ENCODE data around the gene HOXD11. TPM values are rescaled to one million over a fixed set of nuclear protein-coding genes. Genes with fewer than 3 reads are reported as not detected.

The HOXD11 gene
- total and polyA plus RNA-seq, 8 donors: not detected

GRCh38 chr2:176118601-176119339 is 11.7 kb downstream of the HOXD11 start:
- Histone ChIP-seq H3K4me3 (no peak overlapping the region), H3K9me3 (peaks cover 0 to 23% (median 6%) of the 10 kb centered on the region in 4 donors), H3K27ac (no peak overlapping the region), H3K4me1 (peaks cover 11 to 30% (median 18%) of the 10 kb centered on the region in 4 donors), H3K36me3 (no peaks in the 10 kb centered on the region), H3K27me3 (peaks cover 58 to 100% (median 95%) of the 10 kb centered on the region in 3 donors)
- intact Hi-C loops (cut with DNase I; ENCODE audit: low total_unique reads): no loop called here
- DNase-seq: no peak
- 10 to 12% (median 11%) methylated on average over 24 of the region's 24 CpGs for WGBS, 5 donors
- TF ChIP-seq POLR2A (IDR thresholded peaks at IDR 0.05) (no peak), CTCF (IDR thresholded peaks at IDR 0.05) (no peak), POLR2AphosphoS5 (IDR thresholded peaks at IDR 0.05) (no peak), EP300 (IDR thresholded peaks at IDR 0.05) (no peak)

GRCh38 chr2:176120364-176121189 is 13.5 kb downstream of the HOXD11 start:
- peaks cover 11 to 33% (median 20%) of the 10 kb centered on the region in 4 donors for H3K4me1 ChIP-seq
- DNase-seq: no peak
- H3K27ac ChIP-seq: no peak overlapping the region
- intact Hi-C loops (cut with DNase I; ENCODE audit: low total_unique reads): loop anchor here (10.0 kb wide), 1 partner anchor 534 kb away; no protein-coding TSS in a partner anchor
- H3K4me3 ChIP-seq: no peak overlapping the region
- WGBS, 5 donors: 12 to 18% (median 17%) methylated on average over 13 of the region's 13 CpGs
- TF ChIP-seq POLR2AphosphoS5 (IDR thresholded peaks at IDR 0.05): no peak
- no peak for TF ChIP-seq EP300 (IDR thresholded peaks at IDR 0.05)
- no peak for TF ChIP-seq POLR2A (IDR thresholded peaks at IDR 0.05)
- TF ChIP-seq CTCF (IDR thresholded peaks at IDR 0.05): no peak
- H3K9me3 ChIP-seq: peaks cover 0 to 23% (median 6%) of the 10 kb centered on the region in 4 donors
- H3K36me3 ChIP-seq: no peaks in the 10 kb centered on the region
- peaks cover 65 to 100% (median 97%) of the 10 kb centered on the region in 3 donors for H3K27me3 ChIP-seq

DNA sequence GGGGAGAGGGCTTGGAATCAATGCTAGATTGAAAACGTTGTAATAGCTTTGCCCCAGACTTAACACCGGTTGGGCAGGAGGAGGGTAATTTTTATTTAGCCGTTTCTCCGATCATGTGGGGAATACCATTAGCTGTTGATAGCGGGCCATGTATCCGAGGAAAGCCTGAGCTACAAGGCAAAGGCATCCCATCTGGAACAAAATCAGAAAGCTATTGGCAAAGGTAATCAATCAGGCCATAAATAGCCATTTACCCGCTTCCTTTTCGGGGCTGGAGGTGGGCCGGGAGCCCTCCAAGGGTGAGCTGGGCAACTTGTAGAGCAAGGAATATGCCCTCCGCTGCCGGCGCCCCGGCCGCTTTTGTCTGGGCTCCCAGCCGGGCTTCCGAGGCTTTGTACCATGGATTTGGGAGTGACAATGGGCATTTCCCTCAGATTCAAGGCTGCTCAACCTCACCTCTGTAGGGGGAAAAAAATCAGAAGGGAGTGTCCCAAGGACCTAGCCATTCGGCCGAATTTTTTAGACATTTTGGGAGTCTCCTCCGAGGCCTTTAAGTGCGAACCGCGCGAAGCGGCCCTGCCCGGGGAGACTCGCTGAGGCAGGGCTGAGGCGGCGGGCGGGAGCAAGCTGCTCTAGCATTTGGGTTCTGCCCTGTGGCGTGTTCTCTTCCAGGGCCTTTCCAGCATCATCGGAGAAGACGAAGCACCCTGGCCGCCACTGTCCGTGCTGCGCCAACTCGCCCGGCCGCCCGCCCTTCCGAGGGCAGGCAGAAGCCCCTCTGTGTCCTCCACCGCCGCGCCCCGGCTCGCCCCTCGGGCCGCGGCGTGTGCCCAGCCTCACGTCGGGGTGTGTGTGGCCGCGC is 14.3 kb downstream of the HOXD11 start:
- Histone ChIP-seq H3K4me3 (peak overlapping the region in 3 of 4 donors; percentile 39 to 47 (median 41)), H3K9me3 (peaks cover 0 to 23% (median 5%) of the 10 kb centered on the region in 4 donors), H3K36me3 (no peaks in the 10 kb centered on the region), H3K27me3 (peaks cover 64 to 100% (median 97%) of the 10 kb centered on the region in 3 donors), H3K27ac (no peak overlapping the region), H3K4me1 (peaks cover 11 to 26% (median 19%) of the 10 kb centered on the region in 4 donors)
- intact Hi-C loops (cut with DNase I; ENCODE audit: low total_unique reads): loop anchor here (10.0 kb wide), 1 partner anchor 533 kb away; no protein-coding TSS in a partner anchor
- no peak for TF ChIP-seq CTCF (IDR thresholded peaks at IDR 0.05)
- WGBS, 5 donors: 9 to 20% (median 15%) methylated on average over 29 to 53 of the region's 53 CpGs
- no peak for DNase-seq

All from stomach (tissue), 9 donors.